Endothelial cell of umbilical vein (primary cell): ENCODE measurements around the gene FAM117B.

Experiments used
- CTCF ChIP-seq, 2 donors: IDR thresholded peaks; 1 replicate in 1 of 2; 2 replicates in 1 of 2; pipeline ENCODE4 v1.5.1; 2011; ENCODE audit warnings: low read length in 2 of 2, mild to moderate bottlenecking in 2 of 2, moderate library complexity in 2 of 2, control low read depth in 1 of 2, inconsistent platforms in 1 of 2, low read depth in 1 of 2; ENCODE audit not compliant: insufficient read depth in 1 of 2; ENCODE audit errors: extremely low read depth in 1 of 2
- EZH2 ChIP-seq: IDR thresholded peaks from 2 replicates; pipeline ENCODE4 v1.6.1; 2012; ENCODE audit warnings: borderline replicate concordance, low read depth, mild to moderate bottlenecking, moderate library complexity, low read length, inconsistent platforms; ENCODE audit not compliant: severe bottlenecking
- FOS ChIP-seq: IDR thresholded peaks from 2 replicates; pipeline ENCODE4 v1.6.1; 2011; ENCODE audit warnings: mild to moderate bottlenecking, low read length, moderate library complexity, borderline replicate concordance; ENCODE audit not compliant: insufficient read depth
- MAX ChIP-seq: IDR thresholded peaks from 2 replicates; pipeline ENCODE4 v1.6.1; 2011; ENCODE audit not compliant: insufficient read depth, insufficient read length
- MYC ChIP-seq: IDR thresholded peaks from one replicate; pipeline ENCODE4 v1.6.1; 2011; ENCODE audit warnings: mild to moderate bottlenecking, low read depth, low read length
- POLR2A ChIP-seq: IDR thresholded peaks from 2 replicates; pipeline ENCODE4 v1.6.1; 2012; ENCODE audit warnings: low read depth, mild to moderate bottlenecking, control low read depth, low read length
- POLR2AphosphoS5 ChIP-seq: IDR thresholded peaks from 2 replicates; pipeline ENCODE4 v1.6.1; 2012; ENCODE audit warnings: low read depth, mild to moderate bottlenecking, control low read depth, low read length, moderate library complexity; ENCODE audit not compliant: insufficient read depth

DNA sequence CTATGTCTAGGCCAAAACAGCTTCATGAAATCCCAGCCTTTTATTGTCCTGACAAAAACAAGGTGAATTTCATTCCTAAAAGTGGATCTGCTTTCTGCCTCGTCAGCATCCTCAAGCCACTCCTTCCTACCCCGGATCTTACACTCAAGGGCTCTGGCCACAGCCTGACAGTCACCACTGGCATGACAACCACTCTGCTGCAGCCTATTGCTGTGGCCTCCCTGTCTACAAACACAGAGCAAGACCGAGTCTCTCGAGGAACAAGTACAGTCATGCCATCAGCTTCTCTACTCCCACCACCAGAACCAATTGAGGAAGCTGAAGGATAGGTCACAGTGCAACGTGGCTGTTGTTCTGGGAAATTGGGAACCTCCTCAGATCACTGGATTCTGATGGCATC lies 130.7 kb downstream of the FAM117B start:
- TF ChIP-seq CTCF (IDR thresholded peaks at IDR 0.05; ENCODE audit: extremely low read depth in 1 of 2, insufficient read depth in 1 of 2, low read depth in 1 of 2, low read length in 2 of 2) = no peak
- no peak for TF ChIP-seq MAX
- no peak for TF ChIP-seq FOS
- no peak for TF ChIP-seq POLR2A
- no peak for TF ChIP-seq MYC
- TF ChIP-seq POLR2AphosphoS5 = no peak
- TF ChIP-seq EZH2 = no peak
